ENCODE data around the gene DUSP22. TPM values are rescaled to one million over a fixed set of nuclear protein-coding genes. Genes with fewer than 3 reads are reported as not detected.

The DUSP22 gene
- polyA plus RNA-seq, 1 of the 3 experiments (the other 2 are of a cell fraction): 6.8 TPM

- TF ChIP-seq REST (IDR thresholded peaks at IDR 0.05; ENCODE audit: low read depth, low read length): no peak
These were observed 39.6 kb downstream of the DUSP22 start (continued) for GRCh38 chr6:331622-332521.

- ChIA-PET CTCF (interaction anchor here (1.5 kb wide), 1 partner anchor 12 kb away, joined by 4 read pairs; no protein-coding TSS in a partner anchor), POLR2A (no interaction called here)
- no peak overlapping the region for H3K4me3 ChIP-seq (ENCODE audit: low read depth in 2 of 2, low read length in 1 of 2)
- H3K9me3 ChIP-seq: no peaks in the 10 kb centered on the region
- H3K27me3 ChIP-seq (ENCODE audit: insufficient read depth): peaks cover 34% of the 10 kb centered on the region; the same call in 1 of the 2 replicates
- WGBS (ENCODE audit: low lambda C conversion rate): 57% methylated on average over 7 of the region's 7 CpGs
- H3K79me2 ChIP-seq (ENCODE audit: insufficient read depth): no peaks in the 10 kb centered on the region
- H3K36me3 ChIP-seq (replicated peaks in 1 of 2; ENCODE audit: control insufficient read depth in 1 of 2, insufficient read depth in 2 of 2, low read length in 1 of 2): no peaks in the 10 kb centered on the region
- no peaks in the 10 kb centered on the region for H3F3A ChIP-seq (replicated peaks; ENCODE audit: insufficient read depth)
- no peak for DNase-seq
- no peak overlapping the region for H3K4me2 ChIP-seq
- H2AFZ ChIP-seq (ENCODE audit: low read depth): no peak overlapping the region
- H3K27ac ChIP-seq (ENCODE audit: low read depth in 2 of 2, low read length in 1 of 2): no peak overlapping the region
- no peaks in the 10 kb centered on the region for H3K9me2 ChIP-seq
- no peak overlapping the region for H3K9ac ChIP-seq
- no peaks in the 10 kb centered on the region for H4K20me1 ChIP-seq (ENCODE audit: insufficient read depth)
- TF ChIP-seq RXRA (IDR thresholded peaks at IDR 0.05; ENCODE audit: borderline replicate concordance, low read depth) (no peak), MAX (IDR thresholded peaks at IDR 0.05; ENCODE audit: low read depth) (no peak), SMC3 (IDR thresholded peaks at IDR 0.05; ENCODE audit: low read depth, low read length) (no peak), GABPA (IDR thresholded peaks at IDR 0.05; ENCODE audit: low read depth) (no peak), FOXJ3 (CRISPR knock-in tag; IDR thresholded peaks at IDR 0.05) (no peak), GATA2 (CRISPR knock-in tag; IDR thresholded peaks at IDR 0.05) (no peak), RCOR1 (IDR thresholded peaks at IDR 0.05; ENCODE audit: low read length) (no peak), EP300 (IDR thresholded peaks at IDR 0.05; ENCODE audit: borderline replicate concordance in 1 of 2, low read depth in 1 of 2, low read length in 1 of 2) (no peak), IRF3 (IDR thresholded peaks at IDR 0.05; ENCODE audit: low read depth, low read length) (no peak), PBX3 (IDR thresholded peaks at IDR 0.05) (no peak), MXI1 (IDR thresholded peaks at IDR 0.05; ENCODE audit: low read depth, low read length) (no peak), USF2 (IDR thresholded peaks at IDR 0.05; ENCODE audit: borderline replicate concordance, low read depth, low read length) (no peak), JUND (IDR thresholded peaks at IDR 0.05) (no peak), TEAD4 (IDR thresholded peaks at IDR 0.05; ENCODE audit: borderline replicate concordance, insufficient read depth) (no peak)
- no peaks in the 10 kb centered on the region; a peak in 2 of 4 replicates for H3K4me1 ChIP-seq (ENCODE audit: control insufficient read depth in 1 of 2, insufficient read depth in 2 of 2, low read depth in 1 of 2, low read length in 1 of 2)
These were observed 40.4 kb downstream of the DUSP22 start for GRCh38 chr6:332671-333070.
